ENCODE data around the gene UBAC2.
"Not testable (repeated sequence)": the region's sequence is repeated elsewhere in the genome, so short reads cannot be mapped to it uniquely, and the experiment has no call there.

The UBAC2 gene

GRCh38 chr13:99404005-99404755 is 203.5 kb downstream of the UBAC2 start:
- DNase-seq, result no peak

GRCh38 chr13:99405966-99406365 is 205.3 kb downstream of the UBAC2 start:
- no peak for DNase-seq

- peak; percentile 3 for DNase-seq
Measured at GRCh38 chr13:99406799-99407201, 206.1 kb downstream of the UBAC2 start.

DNA sequence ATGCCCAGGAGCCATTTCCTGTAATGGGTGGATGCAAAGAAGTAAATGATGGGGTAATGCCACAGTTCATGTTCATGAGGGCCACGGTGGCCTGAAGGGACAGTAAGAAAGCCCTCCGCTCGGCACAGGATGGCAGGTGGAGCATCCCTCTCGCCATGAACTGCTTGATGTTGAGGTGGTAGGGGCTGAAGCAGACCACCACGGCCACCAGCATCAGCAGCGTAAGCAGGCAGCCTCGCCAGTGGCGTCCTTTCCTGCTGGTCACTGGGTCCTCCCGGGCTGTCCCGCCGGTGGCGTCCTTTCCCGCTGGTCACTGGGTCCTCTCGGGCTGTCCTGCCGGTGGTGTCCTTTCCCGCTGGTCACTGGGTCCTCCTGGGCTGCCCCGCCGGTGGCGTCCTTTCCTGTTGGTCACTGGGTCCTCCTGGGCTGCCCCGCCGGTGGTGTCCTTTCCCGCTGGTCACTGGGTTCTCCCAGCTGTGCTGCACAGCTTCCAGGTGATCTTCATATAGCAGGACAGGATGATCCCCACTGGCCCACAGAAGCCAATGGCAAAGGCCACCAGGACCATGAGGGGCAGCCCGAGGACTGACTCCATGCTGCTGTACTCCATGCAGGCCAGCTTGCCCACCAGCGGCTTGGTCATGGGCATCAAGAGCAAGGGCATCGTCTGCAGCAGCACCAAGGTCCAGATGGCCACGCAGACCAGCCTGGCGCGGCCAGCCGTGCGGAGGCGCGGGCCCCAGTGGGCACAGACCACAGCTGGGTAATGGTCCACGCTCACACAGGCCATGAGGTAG is 207.4 kb downstream of the UBAC2 start:
- no peak for DNase-seq

GRCh38 chr13:99408703-99409000 is 208.0 kb downstream of the UBAC2 start:
- no peak for DNase-seq

DNA sequence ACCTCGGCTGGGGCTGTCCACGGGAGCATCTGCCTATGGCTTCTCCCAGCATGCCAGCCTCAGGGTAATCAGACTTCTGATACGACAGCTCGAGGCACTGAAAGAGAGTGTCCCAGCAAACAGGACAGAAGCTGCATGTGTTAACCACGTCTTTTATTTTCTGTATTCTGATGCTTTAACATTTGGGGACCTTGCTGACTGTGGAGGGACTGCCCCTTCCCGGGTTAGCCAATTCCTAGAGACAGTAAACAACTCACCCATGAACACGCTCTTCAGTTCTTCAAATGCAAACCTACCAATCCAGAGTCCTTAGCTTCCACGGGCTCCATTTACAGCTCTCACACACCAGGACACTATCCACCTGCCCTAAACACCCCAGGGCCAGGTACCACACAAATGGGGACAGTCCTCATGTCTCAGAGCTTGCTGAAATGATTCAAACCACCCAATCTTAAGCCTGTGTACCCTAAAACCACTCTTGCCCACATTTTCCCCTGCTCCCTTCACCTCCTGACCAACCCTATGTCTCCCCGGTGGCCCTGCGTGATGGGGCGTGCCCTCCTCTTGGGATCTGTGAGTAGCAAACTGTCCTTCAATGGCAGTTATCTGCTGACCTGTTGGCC is 208.9 kb downstream of the UBAC2 start:
- DNase-seq, result not testable (repeated sequence)

- DNase-seq, result not testable (repeated sequence)
Measured at GRCh38 chr13:99410646-99411475, 210.2 kb downstream of the UBAC2 start.

DNA sequence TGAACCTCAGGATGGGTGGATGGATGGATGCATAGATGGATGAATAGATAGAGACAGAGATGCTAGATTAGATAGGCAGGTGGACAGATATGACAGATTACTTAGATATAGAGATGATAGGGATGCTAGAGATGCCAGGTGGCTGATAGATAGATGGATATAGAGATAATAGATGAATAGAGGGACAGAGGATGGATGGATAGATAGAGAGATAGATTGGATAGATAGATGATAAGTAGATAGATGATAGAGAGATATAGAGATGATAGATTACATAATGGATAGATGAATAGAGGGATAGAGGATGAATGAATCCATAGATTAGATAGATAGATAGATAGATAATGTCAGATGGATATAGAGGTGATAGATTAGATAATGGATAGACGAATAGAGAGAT is 212.2 kb downstream of the UBAC2 start:
- no peak for DNase-seq

GRCh38 chr13:99414048-99414995 is 213.7 kb downstream of the UBAC2 start:
- no peak for DNase-seq

DNA sequence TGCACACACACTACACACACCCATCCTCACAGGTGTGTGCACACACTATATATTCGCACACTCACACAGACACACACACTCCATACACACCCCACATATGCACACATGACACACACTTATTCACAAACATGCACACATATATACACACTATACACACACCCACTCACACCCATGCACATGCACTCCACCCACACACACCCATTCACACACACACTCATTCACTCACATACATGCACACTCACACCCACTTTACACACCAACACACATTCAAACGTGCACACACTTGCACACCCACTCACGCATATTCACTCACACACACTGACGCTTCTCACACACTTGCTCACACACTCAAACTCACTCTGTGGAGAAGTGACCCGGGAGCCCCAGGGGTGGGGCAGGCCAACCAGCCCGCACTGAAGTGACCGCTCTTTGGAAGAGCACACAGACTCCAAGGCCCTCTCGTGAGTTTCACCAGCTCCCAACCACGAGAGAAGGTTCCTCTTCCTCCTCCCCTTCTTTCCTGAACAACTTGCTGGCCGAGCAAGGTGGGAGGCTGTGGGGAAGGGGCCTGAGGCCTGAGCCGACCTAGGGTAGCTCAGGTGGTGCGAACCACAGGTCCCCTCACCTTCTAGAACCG is 214.5 kb downstream of the UBAC2 start:
- DNase-seq, result no peak

DNA sequence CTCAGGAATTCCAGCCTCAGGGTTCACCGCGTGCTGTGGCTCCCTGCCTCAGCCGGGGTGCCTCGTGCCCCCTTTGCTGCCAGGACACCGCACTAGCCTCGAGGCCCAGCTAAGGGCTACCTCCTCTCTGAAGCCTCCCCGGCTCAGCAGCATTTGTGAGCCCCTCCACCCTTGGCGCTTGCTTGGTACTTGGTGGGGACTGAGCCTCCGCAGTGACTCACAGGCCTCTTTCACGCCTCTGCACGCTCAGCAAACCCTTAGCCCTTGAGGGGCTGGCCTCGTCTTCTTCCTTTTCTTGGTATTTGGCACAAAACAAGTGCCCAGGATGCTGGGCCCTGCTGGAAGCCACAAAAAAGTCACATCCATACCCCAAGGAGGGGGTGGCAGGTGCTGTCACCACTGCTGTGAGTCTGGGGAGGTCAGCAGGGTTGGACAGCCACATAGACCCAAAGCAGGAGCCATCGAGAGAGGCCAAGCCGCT is 215.2 kb downstream of the UBAC2 start:
- DNase-seq, result no peak

- no peak for DNase-seq
Measured at GRCh38 chr13:99416411-99417121, 215.9 kb downstream of the UBAC2 start.

DNA sequence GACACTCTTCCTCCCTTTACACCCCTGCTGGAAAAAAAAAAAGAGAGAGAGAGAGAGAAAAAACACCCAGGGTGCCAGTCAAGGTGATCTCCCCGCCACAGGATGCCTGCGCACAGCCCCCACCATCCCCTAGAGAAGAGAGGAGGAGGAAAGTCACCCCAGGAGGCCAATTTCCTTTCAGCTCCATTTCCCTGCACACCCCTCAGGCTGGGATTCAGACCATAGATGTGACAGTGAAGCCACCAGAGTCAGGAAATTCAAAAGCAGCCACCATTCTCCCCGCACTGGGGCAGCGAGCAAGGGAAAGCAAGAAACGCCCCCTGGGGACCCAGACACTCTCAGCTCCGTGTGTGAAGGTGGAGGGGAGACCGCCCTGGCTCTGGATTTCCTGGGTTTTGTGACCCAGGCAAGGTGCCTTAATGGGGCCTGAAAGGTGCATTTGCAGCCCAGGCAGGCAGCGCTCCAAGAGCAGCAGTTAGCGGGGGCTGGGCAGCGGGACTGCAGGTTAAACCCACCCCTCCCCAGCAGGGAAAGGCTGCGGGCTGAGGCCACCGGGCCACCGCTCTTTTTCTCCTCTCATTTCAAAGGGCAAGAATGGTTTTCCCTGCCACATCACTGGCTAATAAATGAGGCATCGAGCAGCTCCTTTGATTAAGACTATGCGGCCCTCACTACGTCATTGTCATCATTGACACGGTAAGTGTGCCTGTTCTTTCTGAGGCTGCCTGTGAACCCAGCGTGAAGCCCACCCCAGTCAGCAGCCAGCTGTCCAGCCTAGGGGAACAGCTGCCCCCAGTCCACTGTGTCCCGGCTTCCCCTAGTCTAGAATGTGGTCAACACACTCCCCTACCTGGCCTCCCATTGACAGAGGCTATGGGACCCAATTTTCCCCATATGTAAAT is 216.8 kb downstream of the UBAC2 start:
- DNase-seq, result no peak

DNA sequence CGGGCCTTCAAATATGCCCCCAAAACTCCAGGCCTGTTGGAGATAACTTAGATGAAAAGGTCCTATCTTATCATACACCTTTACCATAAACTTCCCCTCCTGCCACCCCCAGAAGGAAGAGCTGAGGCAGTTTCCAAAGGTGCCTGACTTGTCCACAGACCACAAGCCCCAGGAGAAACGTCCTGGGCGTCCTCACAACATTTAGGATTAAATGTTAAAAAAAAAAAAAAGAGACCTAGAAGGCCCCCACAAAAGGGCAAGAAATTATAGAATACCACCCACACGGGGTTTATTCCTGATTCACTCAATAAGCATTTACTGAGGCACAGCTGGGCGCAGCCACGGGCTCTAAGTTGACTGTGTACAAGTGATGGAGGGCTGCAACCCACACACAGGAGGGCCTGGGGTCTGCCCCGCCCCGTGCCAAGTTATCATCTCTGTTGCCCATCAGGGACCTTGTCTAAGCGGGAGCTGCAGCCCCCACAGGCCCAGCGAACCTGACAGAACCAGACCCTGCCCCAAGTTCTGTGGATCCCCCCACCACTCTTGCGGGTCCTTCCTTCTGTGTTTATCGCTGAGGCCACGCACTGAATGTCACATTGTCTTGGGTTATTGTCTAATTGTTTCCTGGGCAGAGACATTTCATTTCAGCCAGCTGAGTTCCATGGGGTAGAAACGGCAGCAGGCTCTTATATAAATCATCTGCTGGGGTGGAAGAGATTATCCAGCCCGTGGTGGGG is 217.6 kb downstream of the UBAC2 start:
- no peak for DNase-seq

GRCh38 chr13:99418843-99419140 is 218.1 kb downstream of the UBAC2 start:
- no peak for DNase-seq

GRCh38 chr13:99419591-99420243 is 219.1 kb downstream of the UBAC2 start:
- no peak for DNase-seq

DNA sequence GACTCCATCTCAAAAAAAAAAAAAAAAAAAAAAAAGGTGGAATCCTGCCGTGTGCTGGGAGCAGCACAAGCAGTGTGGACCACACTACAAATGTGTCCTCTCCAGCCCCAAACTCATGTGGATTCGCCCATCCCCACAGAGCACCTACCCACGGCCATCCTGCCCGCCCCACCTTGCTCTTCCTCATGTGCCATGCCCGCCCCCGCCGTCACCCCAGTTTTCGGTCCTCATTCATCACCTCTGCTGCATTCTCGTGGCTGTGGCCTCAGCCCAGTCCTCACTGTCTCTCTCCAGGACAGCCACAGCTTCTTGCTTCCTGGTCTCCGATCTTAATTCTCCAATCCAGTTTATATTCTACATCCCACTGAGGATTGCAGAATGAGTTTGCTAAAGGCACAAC is 220.6 kb downstream of the UBAC2 start:
- no peak for DNase-seq

Measured in fibroblast of upper back skin (primary cell).